GM23248 (cell line): ENCODE measurements around the gene WWTR1.

Source experiments
- EZH2 ChIP-seq: fragments of 200-600 bp; sonication (generic); IDR thresholded peaks from 2 replicates; pipeline ENCODE4 v1.6.1; 2018; ENCODE audit warnings: antibody characterized with exemption, mild to moderate bottlenecking; ENCODE audit not compliant: insufficient read depth, poor library complexity, severe bottlenecking
- EZH2phosphoT487 ChIP-seq: fragments of 200-600 bp; sonication (generic); IDR thresholded peaks from 2 replicates; pipeline ENCODE4 v1.6.1; 2018; ENCODE audit warnings: antibody characterized with exemption, moderate library complexity, mild to moderate bottlenecking, low read depth; ENCODE audit not compliant: insufficient read depth

- no peak for TF ChIP-seq EZH2
- TF ChIP-seq EZH2phosphoT487: no peak
Observed at GRCh38 chr3:149535333-149535685, 122.5 kb downstream of the WWTR1 start.
